Measurements from ENCODE around the gene RIPK1.
"Not testable (repeated sequence)": the region's sequence is repeated elsewhere in the genome, so short reads cannot be mapped to it uniquely, and the experiment has no call there.

Gene RIPK1

GRCh38 chr6:3045369-3045768 lies 22.9 kb upstream of the RIPK1 start:
- no peak for DNase-seq

DNA sequence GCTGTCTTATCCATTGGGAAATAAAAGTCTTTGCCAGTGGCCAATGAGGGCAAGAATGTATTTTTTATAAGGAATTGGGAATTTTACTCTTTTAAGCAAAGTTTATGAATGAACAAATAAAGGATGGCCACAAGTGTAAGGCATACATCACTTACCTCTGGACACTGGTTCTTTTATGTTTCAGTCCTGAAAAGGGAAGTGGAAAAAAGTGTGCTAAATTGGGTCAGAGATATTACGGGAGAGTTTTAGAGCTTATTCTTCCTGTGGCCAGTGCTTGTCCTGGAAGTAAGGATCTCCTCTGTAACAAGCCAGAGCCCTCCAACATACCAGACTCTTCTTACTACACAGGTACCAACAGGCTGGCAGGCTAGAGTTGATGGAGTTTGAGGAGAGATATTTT lies 22.5 kb upstream of the RIPK1 start:
- no peak for DNase-seq

- DNase-seq: no peak
Measured at GRCh38 chr6:3046295-3046694, 22.0 kb upstream of the RIPK1 start.

- not testable (repeated sequence) for DNase-seq
Measured at GRCh38 chr6:3048009-3048408, 20.3 kb upstream of the RIPK1 start.

- DNase-seq: no peak
Measured at GRCh38 chr6:3052481-3053230, 15.6 kb upstream of the RIPK1 start.

- DNase-seq: no peak
Measured at GRCh38 chr6:3053231-3053508, 15.1 kb upstream of the RIPK1 start.

DNA sequence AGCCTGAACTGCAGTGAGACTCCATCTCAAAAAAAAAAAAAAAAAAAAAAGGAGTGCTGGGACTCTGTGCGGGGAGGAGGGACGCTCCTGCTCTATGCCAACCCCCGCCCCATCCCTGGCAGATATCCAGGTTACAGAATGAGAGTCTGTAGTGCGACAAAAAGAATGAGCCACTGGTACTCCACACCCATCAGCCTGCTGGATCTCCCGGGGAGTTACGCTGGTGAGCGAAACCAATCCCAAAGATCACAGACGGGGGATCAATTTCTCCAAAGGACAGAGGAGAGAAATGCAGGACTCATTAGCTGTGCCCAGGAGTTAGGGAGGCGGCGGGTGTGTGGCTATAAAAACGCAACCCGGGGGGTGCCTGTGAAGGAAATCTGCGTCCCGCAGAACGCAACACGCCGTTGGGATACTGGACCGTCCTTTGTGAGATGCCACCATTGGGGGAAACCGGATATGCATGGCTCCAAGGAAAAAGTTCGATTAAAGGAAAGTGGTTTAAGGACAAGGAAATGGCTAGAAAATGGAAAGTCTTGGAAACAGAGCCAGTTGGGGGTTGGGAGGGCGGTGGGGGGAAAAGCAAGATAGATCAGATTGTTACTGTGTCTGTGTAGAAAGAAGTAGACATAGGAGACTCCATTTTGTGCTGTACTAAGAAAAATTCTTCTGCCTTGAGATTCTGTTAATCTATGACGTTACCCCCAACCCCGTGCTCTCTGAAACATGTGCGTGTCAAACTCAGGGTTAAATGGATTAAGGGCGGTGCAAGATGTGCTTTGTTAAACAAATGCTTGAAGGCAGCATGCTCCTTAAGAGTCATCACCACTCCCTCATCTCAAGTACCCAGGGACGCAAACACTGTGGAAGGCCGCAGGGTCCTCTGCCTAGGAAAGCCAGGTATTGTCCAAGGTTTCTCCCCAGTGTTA lies 13.8 kb upstream of the RIPK1 start:
- peak in 18 of 56 donors; percentile 4 to 65 (median 24) for DNase-seq

GRCh38 chr6:3055158-3055499 lies 13.2 kb upstream of the RIPK1 start:
- not testable (repeated sequence) for DNase-seq

GRCh38 chr6:3057063-3057770 lies 11.1 kb upstream of the RIPK1 start:
- DNase-seq: no peak

DNA sequence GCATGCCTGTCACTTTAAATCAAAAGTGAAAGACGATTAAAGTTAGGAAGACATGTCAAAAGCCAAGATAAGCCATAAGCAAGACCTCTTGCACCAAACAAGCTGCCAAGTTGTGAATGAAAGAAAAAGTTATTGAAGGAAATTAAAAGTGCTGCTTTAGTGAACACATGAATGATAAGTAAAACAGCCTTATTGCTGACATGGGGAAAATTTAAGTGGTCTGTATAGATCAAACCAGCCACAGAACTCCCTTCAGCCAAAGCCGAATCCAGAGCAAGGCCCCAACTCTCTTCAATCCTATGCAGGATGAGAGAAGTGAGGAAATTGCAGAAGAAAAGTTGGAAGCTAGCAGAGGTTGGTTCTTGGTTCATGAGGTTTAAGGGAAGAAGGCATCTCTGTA lies 9.3 kb upstream of the RIPK1 start:
- DNase-seq: no peak

GRCh38 chr6:3060092-3060491 lies 8.2 kb upstream of the RIPK1 start:
- not testable (repeated sequence) for DNase-seq

- DNase-seq: no peak
Measured at GRCh38 chr6:3061501-3061941, 6.8 kb upstream of the RIPK1 start.

DNA sequence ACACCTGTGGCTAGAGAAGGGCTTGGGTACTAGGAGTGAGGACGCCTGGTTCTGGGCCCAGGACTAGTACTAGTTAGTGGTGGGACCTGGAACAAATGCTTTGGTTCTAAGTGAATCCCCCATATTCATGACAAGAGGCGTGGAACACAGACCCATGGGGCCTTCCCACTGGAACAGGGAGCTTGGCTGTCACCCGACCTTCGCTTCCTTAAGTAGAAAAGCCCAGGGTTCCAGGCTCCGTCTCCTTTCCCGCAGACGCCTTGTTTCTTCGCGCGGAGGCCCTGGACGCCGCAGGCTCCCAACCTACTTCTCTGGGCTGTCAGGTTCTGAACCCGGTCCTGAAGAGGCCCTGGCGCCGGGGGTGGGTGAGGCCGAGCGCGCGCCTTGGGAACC lies 5.0 kb upstream of the RIPK1 start:
- DNase-seq: not testable (repeated sequence)

- peak; percentile 35 to 96 (median 85) for DNase-seq
Measured at GRCh38 chr6:3063733-3064700, 4.3 kb upstream of the RIPK1 start.

- DNase-seq: no peak
Measured at GRCh38 chr6:3071568-3071967, 3.3 kb downstream of the RIPK1 start.

- no peak for DNase-seq
Measured at GRCh38 chr6:3072798-3073197, 4.5 kb downstream of the RIPK1 start.

DNA sequence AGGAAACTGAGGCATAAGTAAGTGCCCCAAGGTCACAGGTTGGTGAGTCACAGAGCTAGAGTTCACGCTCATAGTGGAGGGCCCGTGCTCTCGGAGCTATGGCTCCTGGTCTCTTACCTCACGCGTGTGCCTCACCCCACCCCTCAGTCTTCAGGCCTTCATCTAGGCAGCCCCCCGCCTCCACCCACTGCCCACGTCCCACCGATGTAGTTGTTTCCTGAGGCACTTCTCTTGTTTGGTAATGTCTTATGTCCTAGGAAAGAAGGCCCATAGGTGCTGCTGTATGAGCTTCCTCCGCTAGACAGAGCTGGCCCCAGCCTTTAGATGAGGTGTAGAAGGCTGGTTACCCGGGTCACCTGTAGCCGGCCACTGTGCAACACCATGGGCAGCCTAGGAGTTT lies 5.1 kb downstream of the RIPK1 start:
- no peak for DNase-seq

DNA sequence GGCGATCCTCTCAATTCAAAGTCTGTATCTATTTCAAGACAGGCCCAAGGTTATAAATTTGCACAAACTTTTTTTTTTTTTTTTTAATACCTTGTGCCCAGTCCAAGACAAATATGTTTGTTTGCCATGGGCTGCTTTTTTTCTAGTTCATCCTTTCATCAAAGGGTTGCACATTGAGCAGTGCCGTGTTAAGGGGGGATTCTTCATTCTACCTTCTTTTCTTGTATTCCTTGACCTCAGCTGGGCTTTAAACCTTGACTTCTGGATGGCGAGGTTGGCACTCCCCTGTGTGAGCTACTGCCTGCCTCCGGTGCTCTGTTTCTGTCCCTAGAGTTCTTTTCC lies 7.4 kb downstream of the RIPK1 start:
- DNase-seq: no peak

GRCh38 chr6:3076320-3076719 lies 8.0 kb downstream of the RIPK1 start:
- DNase-seq: no peak

GRCh38 chr6:3077430-3077829 lies 9.1 kb downstream of the RIPK1 start:
- DNase-seq: peak in 1 of 56 donors; percentile 11

DNA sequence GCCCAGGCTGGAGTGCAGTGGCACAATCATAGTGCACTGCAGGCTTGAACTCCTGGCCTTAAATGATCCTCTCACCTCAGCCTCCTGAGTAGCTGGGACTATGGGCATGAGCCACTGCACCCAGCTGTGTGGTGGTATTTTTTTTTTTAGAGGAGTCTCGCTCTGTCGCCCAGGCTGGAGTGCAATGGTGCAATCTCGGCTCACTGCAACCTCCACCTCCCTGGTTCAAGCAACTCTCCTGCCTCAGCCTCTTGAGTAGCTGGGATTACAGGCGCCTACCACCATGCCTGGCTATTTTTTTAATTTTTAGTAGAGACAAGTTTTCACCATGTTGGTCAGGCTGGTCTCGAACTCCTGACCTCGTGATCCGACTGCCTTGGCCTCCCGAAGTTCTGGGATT lies 10.7 kb downstream of the RIPK1 start:
- not testable (repeated sequence) for DNase-seq
